GM12878 (cell line): ENCODE measurements around the gene PRKCD. TPM values are rescaled to one million over a fixed set of nuclear protein-coding genes. Genes with fewer than 3 reads are reported as not detected.

Experiments used
- ATAC-seq: fragments of 200-7000 bp; cut with Tn5 transposase; 3 replicates; pipeline ENCODE4 v1.9.1; 2020; ENCODE audit warnings: mild to moderate bottlenecking, moderate library complexity
- BruUV-seq: library from RNA; stranded (reverse); fragments of 400-500 nt; replicated peaks from 2 replicates; lab custom pipeline; 2021; lab: Mats Ljungman, UMichigan
- CTCF ChIA-PET: fragments of 300-600 bp; sonication (Branson Sonifier 250); formaldehyde crosslinking; extraction: SDS; loops from one replicate; lab custom pipeline; 2021; ENCODE audit warnings: inconsistent platforms; lab: Yijun Ruan, JAX
- POLR2A ChIA-PET: fragments of 350-600 bp; formaldehyde crosslinking; extraction: SDS; loops from one replicate; lab custom pipeline; 2021; ENCODE audit warnings: inconsistent platforms; lab: Charles Lee
- RAD21 ChIA-PET: fragments of 300-600 bp; sonication (Branson Sonifier 250); formaldehyde crosslinking; loops from one replicate; lab custom pipeline; 2023; ENCODE audit warnings: antibody characterized with exemption; ENCODE audit not compliant: unreplicated experiment; lab: Charles Lee
- SMC1A ChIA-PET: fragments of 300-600 bp; sonication (Branson Sonifier 250); formaldehyde crosslinking; loops from one replicate; lab custom pipeline; 2023; ENCODE audit not compliant: unreplicated experiment, uncharacterized antibody; lab: Charles Lee
- DNase-seq: peaks from one replicate; pipeline ENCODE4 v3.0.0-alpha.2; 2011; ENCODE audit warnings: low read depth, low spot score
- FAIRE-seq: peaks from 3 replicates; lab custom pipeline; 2011; peaks lifted over from hg19 to GRCh38; lab: Jason Lieb, UNC
- H2AFZ ChIP-seq: 2 replicates; pipeline ENCODE4 v1.6.0; 2011; ENCODE audit warnings: low read depth, low read length, control low read depth; ENCODE audit not compliant: control insufficient read depth
- H3K27ac ChIP-seq: 2 replicates; pipeline ENCODE4 v1.5.1; 2011; ENCODE audit warnings: control low read depth; ENCODE audit not compliant: control insufficient read depth, insufficient read depth
- H3K27me3 ChIP-seq, 2 experiments: replicated peaks in 1 of 2; 2 replicates each; pipeline versions ENCODE4 v1.6.0 to v1.6.1; 2011; ENCODE audit warnings: low read length in 1 of 2; ENCODE audit not compliant: control insufficient read depth in 2 of 2, insufficient read depth in 2 of 2
- H3K36me3 ChIP-seq, 2 experiments: 2 replicates each; pipeline ENCODE4 v1.5.1; 2011; ENCODE audit warnings: low read length in 1 of 2; ENCODE audit not compliant: control insufficient read depth in 2 of 2, insufficient read depth in 2 of 2
- H3K4me1 ChIP-seq: 2 replicates; pipeline ENCODE4 v1.6.1; 2011; ENCODE audit warnings: mild to moderate bottlenecking, low read length, moderate library complexity, mixed read lengths; ENCODE audit not compliant: control insufficient read depth, insufficient read depth
- H3K4me2 ChIP-seq: 2 replicates; pipeline ENCODE4 v1.6.0; 2011; ENCODE audit warnings: control low read depth; ENCODE audit not compliant: control insufficient read depth, insufficient read depth
- H3K4me3 ChIP-seq: fragments of 200-600 bp; sonication (generic); 2 replicates; pipeline ENCODE4 v1.5.1; 2016
- H3K79me2 ChIP-seq: 2 replicates; pipeline ENCODE4 v1.6.0; 2011; ENCODE audit warnings: low read length; ENCODE audit not compliant: control insufficient read depth, insufficient read depth
- H3K9ac ChIP-seq: 2 replicates; pipeline ENCODE4 v1.8.0; 2011; ENCODE audit warnings: low read length, control low read depth, mixed read lengths; ENCODE audit not compliant: control insufficient read depth, insufficient read depth
- H3K9me3 ChIP-seq: replicated peaks from 3 replicates; pipeline ENCODE4 v1.5.1; 2011; ENCODE audit warnings: mild to moderate bottlenecking, low read length; ENCODE audit not compliant: control insufficient read depth, insufficient read depth
- H4K20me1 ChIP-seq: 2 replicates; pipeline ENCODE4 v1.6.0; 2011; ENCODE audit not compliant: control insufficient read depth, insufficient read depth
- POLR2A ChIP-seq: IDR thresholded peaks from 2 replicates; pipeline ENCODE4 v1.6.1; 2011; ENCODE audit warnings: low read depth, mild to moderate bottlenecking, low read length
- SP1 ChIP-seq: IDR thresholded peaks from one replicate; pipeline ENCODE4 v1.6.1; 2011; ENCODE audit warnings: low read depth, low read length
- STAT1 ChIP-seq: fragments of 450-650 bp; conservative IDR thresholded peaks from 2 replicates; pipeline ENCODE4 v1.6.1; 2014; ENCODE audit warnings: antibody characterized with exemption, mild to moderate bottlenecking
- WGBS: methylation state at CpG from one replicate; pipeline ENCODE4 v1.1.6; 2016; ENCODE audit warnings: low lambda C conversion rate; ENCODE audit not compliant: insufficient replicate concordance, insufficient coverage; ENCODE audit errors: missing lambda C conversion rate; 5-methylcytosine and 5-hydroxymethylcytosine counted together
- in situ Hi-C: fragments of 300-500 bp; cut with MboI; formaldehyde crosslinking; loops from 9 replicates; pipeline ENCODE4 v1.14.3; 2018; ENCODE audit warnings: mixed read lengths
- intact Hi-C: fragments of 100-400 bp; cut with micrococcal nuclease; formaldehyde crosslinking; loops from one replicate; pipeline ENCODE4 v1.14.2; 2022; ENCODE audit not compliant: unreplicated experiment
- polyA plus RNA-seq, 11 experiments: library from polyadenylated mRNA; depleted of rRNA in 4 of 11; unstranded in 6 of 11; stranded (reverse) in 5 of 11; fragments of >200 nt; fragmentation: Nextera tagmentation in 4 of 11; fragmentation: Illumina TruSeq in 1 of 11; extraction: Ambion mirVana in 4 of 11; extraction: Trizol in 1 of 11; gene quantifications; 1 replicate in 1 of 11; 2 replicates in 10 of 11; pipeline versions ENCODE4 v1.2.1 to v1.2.3, GENCODE V29; 2011 to 2016; ENCODE audit warnings: inconsistent platforms in 2 of 11, missing spikeins in 2 of 11, low read depth in 1 of 11
- total RNA-seq, 4 experiments: library from RNA; depleted of rRNA in 3 of 4; stranded (reverse); fragments of >200 nt in 3 of 4; fragmentation: Illumina TruSeq in 1 of 4; extraction: Trizol in 1 of 4; gene quantifications; 2 replicates each; pipeline versions ENCODE4 v1.2.1 to v1.2.3, GENCODE V29; 2013 to 2021
- TF ChIP-seq, protein P1 (sequence below): fragments of 450-650 bp; IDR thresholded peaks from 2 replicates; pipeline ENCODE4 v1.6.1; 2017; ENCODE audit warnings: mild to moderate bottlenecking

Gene PRKCD
- total and polyA plus RNA-seq, 10 of the 15 experiments (the other 5 are each of a cell fraction or from before 2014, with no cell fraction given), result 10.0 to 114 (median 42.4) TPM

DNA sequence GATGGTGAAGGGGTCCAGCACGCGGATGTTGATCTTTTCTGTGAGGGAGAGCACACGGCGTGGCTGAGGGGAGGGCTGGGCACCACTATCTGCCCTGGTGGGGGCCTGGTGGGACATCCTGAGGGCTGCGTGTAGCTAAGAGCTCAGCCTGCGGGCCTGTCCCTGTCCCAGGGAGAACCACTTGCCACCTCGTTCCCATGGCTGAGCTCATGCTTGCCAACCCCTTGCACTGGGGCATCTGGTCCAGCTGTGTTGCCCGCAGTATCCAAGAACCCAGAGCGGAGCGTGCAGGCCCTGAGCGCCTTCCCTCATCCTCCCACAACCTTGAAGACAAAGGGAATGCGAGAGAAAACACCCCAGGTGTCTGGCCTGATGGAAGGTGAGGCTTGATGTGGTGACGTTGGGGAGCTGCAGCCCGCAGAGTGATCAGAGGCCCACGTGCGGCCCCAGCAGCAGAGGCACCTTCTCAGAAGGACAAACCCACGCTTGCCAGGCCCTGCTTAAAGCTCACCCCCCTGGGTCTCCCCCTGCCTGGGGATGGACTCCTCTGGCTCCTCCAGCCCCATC is 65.9 kb downstream of the PRKCD start:
- H3K27me3 ChIP-seq, result no peaks in the 10 kb centered on the region
- ChIA-PET SMC1A (no interaction called here), POLR2A (interaction anchor here (0.5 kb wide), 1 partner anchor 21 kb away, joined by 3 read pairs; no protein-coding TSS in a partner anchor), CTCF (no interaction called here), RAD21 (no interaction called here)
- no peak overlapping the region for H3K9ac ChIP-seq
- DNase-seq (no peak), FAIRE-seq (no peak), ATAC-seq (no peak)
- H3K9me3 ChIP-seq, result no peaks in the 10 kb centered on the region
- TF ChIP-seq POLR2A, result 0 out of 2 replicates have a peak, but pooled peaks have one; percentile 29
- TF ChIP-seq, protein P1, sequence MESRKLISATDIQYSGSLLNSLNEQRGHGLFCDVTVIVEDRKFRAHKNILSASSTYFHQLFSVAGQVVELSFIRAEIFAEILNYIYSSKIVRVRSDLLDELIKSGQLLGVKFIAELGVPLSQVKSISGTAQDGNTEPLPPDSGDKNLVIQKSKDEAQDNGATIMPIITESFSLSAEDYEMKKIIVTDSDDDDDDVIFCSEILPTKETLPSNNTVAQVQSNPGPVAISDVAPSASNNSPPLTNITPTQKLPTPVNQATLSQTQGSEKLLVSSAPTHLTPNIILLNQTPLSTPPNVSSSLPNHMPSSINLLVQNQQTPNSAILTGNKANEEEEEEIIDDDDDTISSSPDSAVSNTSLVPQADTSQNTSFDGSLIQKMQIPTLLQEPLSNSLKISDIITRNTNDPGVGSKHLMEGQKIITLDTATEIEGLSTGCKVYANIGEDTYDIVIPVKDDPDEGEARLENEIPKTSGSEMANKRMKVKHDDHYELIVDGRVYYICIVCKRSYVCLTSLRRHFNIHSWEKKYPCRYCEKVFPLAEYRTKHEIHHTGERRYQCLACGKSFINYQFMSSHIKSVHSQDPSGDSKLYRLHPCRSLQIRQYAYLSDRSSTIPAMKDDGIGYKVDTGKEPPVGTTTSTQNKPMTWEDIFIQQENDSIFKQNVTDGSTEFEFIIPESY, result no peak
- H3K4me2 ChIP-seq, result no peak overlapping the region
- in situ Hi-C loops, result no loop called here
- H3K79me2 ChIP-seq, result no peaks in the 10 kb centered on the region
- H3K27ac ChIP-seq, result no peak overlapping the region
- H3K4me3 ChIP-seq, result no peak overlapping the region
- no TSS peak for BruUV-seq
- H3K4me1 ChIP-seq, result no peaks in the 10 kb centered on the region
- WGBS, result 94% methylated on average over 15 of the region's 17 CpGs
- H4K20me1 ChIP-seq, result no peaks in the 10 kb centered on the region; the same call in 1 of the 2 replicates
- intact Hi-C loops, result no loop called here
- H2AFZ ChIP-seq, result no peak overlapping the region
- H3K36me3 ChIP-seq, result peaks cover 41 to 66% of the 10 kb centered on the region in 2 experiments; a peak in 3 of 4 replicates

DNA sequence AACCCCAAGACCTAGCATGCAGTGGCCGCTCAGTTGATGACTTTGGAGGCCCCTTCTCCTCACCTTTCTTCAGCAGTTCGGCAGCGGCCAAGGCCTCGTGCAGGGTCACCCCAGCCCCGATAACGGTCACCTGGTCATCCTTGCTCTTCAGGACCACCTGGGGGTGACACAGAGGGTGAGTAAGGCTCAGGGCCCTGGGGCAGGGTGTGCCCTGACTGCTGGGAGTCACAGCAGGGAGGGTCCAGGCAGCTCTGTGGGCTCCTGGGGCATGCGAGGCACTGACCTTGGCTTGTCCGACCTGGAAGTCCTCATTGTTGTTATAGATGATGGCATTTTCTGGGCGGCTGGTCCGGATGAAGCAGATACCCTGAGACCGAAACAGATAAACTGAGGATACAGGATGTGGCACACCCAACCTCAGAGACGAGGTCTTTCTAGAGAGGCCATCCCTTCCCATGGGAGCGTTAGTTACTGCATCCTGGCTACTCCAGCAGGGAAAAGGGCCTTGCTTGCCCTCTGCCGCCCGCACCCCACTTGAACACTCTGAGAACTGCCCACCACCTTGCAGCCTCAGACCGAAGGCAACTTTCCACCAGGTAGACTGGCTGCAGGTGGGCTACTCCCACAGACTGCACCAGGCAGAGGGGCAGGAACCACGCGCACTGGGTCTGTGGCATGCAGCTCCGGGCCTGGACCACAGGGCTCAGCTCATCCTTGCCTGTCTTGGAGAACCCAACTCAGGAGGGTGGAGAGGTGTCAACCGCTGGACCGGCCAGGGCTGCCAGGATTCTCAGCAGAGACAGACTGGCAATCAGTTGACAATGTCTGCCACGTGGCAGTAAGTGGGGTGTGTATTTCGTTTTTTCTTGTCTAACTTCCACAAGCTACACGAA is 67.2 kb downstream of the PRKCD start:
- Histone ChIP-seq H2AFZ (no peak overlapping the region), H3K27ac (no peak overlapping the region), H3K79me2 (no peaks in the 10 kb centered on the region), H3K27me3 (no peaks in the 10 kb centered on the region), H3K4me3 (no peak overlapping the region), H3K36me3 (peaks cover 47 to 75% of the 10 kb centered on the region in 2 experiments; a peak in 3 of 4 replicates), H3K4me2 (no peak overlapping the region), H3K4me1 (no peaks in the 10 kb centered on the region)
- DNase-seq (no peak), FAIRE-seq (no peak), ATAC-seq (no peak)
- POLR2A ChIA-PET, result no interaction called here
- in situ Hi-C loops (no loop called here), intact Hi-C loops (no loop called here)
- 90% methylated on average over 24 of the region's 24 CpGs for WGBS
- no TSS peak for BruUV-seq
- RAD21 ChIA-PET, result no interaction called here
- CTCF ChIA-PET, result no interaction called here
- TF ChIP-seq SP1 (no peak), STAT1 (no peak), POLR2A (peak; percentile 22; the same call in 1 of the 2 replicates)
- TF ChIP-seq, all 136 proteins: peak for 1
- Histone ChIP-seq H4K20me1 (no peaks in the 10 kb centered on the region; the same call in 1 of the 2 replicates), H3K9me3 (no peaks in the 10 kb centered on the region), H3K9ac (no peak overlapping the region)
- SMC1A ChIA-PET, result no interaction called here
